ENCODE measurements around the gene CNN2. TPM values are rescaled to one million over a fixed set of nuclear protein-coding genes. Genes with fewer than 3 reads are reported as not detected.

CNN2 gene
- total and polyA plus RNA-seq, 9 of the 15 experiments (the other 6 are each of a cell fraction or from before 2014, with no cell fraction given): 12.1 to 174 (median 52.7) TPM

DNA sequence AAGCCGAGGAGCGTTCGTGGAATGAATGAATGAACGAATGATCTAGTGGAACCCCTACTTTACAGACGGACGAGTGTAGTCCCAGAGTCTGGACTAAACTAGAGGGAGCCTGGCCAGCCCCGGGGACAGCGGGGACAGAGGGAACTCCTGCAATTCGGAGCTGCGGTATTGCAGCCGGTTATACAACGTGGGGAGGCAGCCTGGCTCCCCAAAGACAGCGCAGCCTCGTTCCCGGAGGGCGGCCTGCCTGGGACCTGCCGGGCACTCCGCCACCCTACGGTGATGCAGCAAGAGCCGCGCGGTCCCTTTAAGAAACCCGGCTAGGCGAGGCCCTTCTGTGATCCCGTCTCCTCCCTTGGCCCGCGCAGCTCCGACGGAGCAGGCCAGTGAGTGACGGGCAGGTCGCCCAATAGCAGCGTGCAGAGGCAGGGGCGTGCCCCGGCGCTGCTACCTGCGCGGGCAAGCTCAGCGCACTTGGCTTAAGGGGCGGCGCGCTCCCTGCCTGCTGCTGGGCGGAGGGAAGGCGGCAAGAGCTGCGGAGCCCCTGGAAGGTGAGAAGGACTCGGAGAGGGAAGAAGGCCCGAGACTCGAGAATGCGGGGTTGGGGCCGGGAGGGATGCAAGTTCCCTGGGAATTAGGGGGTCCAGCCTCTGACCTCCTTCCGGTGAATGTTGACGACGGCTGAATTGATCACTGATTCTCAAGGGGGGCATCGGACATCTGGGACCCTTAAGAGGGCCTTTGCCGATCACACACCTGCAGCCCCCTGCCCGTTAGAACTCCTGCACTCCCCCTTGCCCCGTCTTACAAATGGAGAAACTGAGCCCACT is 13.5 kb downstream of the CNN2 start, which contains the start of gene ABCA7 (continued):
- no peak for TF ChIP-seq EZH2 (IDR thresholded peaks at IDR 0.05; ENCODE audit: borderline replicate concordance, low read depth, low read length)
- TF ChIP-seq, protein P1, sequence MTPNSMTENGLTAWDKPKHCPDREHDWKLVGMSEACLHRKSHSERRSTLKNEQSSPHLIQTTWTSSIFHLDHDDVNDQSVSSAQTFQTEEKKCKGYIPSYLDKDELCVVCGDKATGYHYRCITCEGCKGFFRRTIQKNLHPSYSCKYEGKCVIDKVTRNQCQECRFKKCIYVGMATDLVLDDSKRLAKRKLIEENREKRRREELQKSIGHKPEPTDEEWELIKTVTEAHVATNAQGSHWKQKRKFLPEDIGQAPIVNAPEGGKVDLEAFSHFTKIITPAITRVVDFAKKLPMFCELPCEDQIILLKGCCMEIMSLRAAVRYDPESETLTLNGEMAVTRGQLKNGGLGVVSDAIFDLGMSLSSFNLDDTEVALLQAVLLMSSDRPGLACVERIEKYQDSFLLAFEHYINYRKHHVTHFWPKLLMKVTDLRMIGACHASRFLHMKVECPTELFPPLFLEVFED (CRISPR knock-in tag; conservative IDR thresholded peaks at IDR 0.05): peak; percentile 59; the same call in 1 of the 2 replicates
- TF ChIP-seq NONO (IDR thresholded peaks at IDR 0.05; ENCODE audit: low read depth in 2 of 2, low read length in 1 of 2): peak in 1 of 2 experiments; percentile 60; a peak in 1 of 4 replicates
- TF ChIP-seq, protein P2, sequence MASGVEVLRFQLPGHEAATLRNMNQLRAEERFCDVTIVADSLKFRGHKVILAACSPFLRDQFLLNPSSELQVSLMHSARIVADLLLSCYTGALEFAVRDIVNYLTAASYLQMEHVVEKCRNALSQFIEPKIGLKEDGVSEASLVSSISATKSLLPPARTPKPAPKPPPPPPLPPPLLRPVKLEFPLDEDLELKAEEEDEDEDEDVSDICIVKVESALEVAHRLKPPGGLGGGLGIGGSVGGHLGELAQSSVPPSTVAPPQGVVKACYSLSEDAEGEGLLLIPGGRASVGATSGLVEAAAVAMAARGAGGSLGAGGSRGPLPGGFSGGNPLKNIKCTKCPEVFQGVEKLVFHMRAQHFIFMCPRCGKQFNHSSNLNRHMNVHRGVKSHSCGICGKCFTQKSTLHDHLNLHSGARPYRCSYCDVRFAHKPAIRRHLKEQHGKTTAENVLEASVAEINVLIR (CRISPR knock-in tag; IDR thresholded peaks at IDR 0.05): peak; percentile 29; the same call in 1 of the 2 replicates
- no peak for TF ChIP-seq CREBBP (IDR thresholded peaks at IDR 0.05; ENCODE audit: low read depth, low read length)
- peak; percentile 83 for TF ChIP-seq ATF7 (IDR thresholded peaks at IDR 0.05)
- TF ChIP-seq RB1 (IDR thresholded peaks at IDR 0.05; ENCODE audit: low read depth): peak; percentile 92; the same call in 1 of the 2 replicates
- TF ChIP-seq ZNF785 (CRISPR knock-in tag; IDR thresholded peaks at IDR 0.05): no peak
- 0 out of 2 replicates have a peak, but pooled peaks have one; percentile 28 for TF ChIP-seq ZNF561 (CRISPR knock-in tag; conservative IDR thresholded peaks at IDR 0.05)
- TF ChIP-seq ZKSCAN1 (IDR thresholded peaks at IDR 0.05; ENCODE audit: low read depth, low read length): peak; percentile 20; the same call in 1 of the 2 replicates
- peak; percentile 92 for TF ChIP-seq FOS (IDR thresholded peaks at IDR 0.05; ENCODE audit: extremely low read depth, insufficient read length)
- no peak for TF ChIP-seq BRCA1 (IDR thresholded peaks at IDR 0.05)
- TF ChIP-seq BRCA1 (CRISPR knock-in tag; IDR thresholded peaks at IDR 0.05): no peak
- no peak for TF ChIP-seq PTTG1 (tag; IDR thresholded peaks at IDR 0.05; ENCODE audit: low read depth)
- peak; percentile 67 for TF ChIP-seq POLR2A (conservative IDR thresholded peaks at IDR 0.05)
- TF ChIP-seq, protein P3, sequence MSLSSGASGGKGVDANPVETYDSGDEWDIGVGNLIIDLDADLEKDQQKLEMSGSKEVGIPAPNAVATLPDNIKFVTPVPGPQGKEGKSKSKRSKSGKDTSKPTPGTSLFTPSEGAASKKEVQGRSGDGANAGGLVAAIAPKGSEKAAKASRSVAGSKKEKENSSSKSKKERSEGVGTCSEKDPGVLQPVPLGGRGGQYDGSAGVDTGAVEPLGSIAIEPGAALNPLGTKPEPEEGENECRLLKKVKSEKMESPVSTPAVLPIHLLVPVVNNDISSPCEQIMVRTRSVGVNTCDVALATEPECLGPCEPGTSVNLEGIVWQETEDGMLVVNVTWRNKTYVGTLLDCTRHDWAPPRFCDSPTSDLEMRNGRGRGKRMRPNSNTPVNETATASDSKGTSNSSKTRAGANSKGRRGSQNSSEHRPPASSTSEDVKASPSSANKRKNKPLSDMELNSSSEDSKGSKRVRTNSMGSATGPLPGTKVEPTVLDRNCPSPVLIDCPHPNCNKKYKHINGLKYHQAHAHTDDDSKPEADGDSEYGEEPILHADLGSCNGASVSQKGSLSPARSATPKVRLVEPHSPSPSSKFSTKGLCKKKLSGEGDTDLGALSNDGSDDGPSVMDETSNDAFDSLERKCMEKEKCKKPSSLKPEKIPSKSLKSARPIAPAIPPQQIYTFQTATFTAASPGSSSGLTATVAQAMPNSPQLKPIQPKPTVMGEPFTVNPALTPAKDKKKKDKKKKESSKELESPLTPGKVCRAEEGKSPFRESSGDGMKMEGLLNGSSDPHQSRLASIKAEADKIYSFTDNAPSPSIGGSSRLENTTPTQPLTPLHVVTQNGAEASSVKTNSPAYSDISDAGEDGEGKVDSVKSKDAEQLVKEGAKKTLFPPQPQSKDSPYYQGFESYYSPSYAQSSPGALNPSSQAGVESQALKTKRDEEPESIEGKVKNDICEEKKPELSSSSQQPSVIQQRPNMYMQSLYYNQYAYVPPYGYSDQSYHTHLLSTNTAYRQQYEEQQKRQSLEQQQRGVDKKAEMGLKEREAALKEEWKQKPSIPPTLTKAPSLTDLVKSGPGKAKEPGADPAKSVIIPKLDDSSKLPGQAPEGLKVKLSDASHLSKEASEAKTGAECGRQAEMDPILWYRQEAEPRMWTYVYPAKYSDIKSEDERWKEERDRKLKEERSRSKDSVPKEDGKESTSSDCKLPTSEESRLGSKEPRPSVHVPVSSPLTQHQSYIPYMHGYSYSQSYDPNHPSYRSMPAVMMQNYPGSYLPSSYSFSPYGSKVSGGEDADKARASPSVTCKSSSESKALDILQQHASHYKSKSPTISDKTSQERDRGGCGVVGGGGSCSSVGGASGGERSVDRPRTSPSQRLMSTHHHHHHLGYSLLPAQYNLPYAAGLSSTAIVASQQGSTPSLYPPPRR (CRISPR knock-in tag; IDR thresholded peaks at IDR 0.05; ENCODE audit: borderline replicate concordance): 0 out of 2 replicates have a peak, but pooled peaks have one; percentile 9
- TF ChIP-seq ZFX (CRISPR knock-in tag; IDR thresholded peaks at IDR 0.05): peak; percentile 67
- TF ChIP-seq SIN3A (IDR thresholded peaks at IDR 0.05; ENCODE audit: borderline replicate concordance in 2 of 2, control insufficient read depth in 1 of 2, low read depth in 2 of 2, low read length in 2 of 2): peak; percentile 12 to 32; a peak in 1 of 4 replicates
- TF ChIP-seq ZBTB7A (IDR thresholded peaks at IDR 0.05; ENCODE audit: borderline replicate concordance, control insufficient read depth, low read depth, low read length): peak; percentile 72; the same call in 1 of the 2 replicates
- TF ChIP-seq FOXK1 (CRISPR knock-in tag; IDR thresholded peaks at IDR 0.05; ENCODE audit: borderline replicate concordance): 0 out of 2 replicates have a peak, but pooled peaks have one; percentile 9
